NCI-H345 treated with DMSO at 0.1 percent for 48 hours (cell line): ENCODE results near the gene CEP83.
"Not testable (repeated sequence)": the region's sequence is repeated elsewhere in the genome, so short reads cannot be mapped to it uniquely, and the experiment has no call there.

Source experiments
- DNase-seq: peaks from one replicate; lab custom pipeline; 2025; ENCODE audit not compliant: unreplicated experiment; lab: John Stamatoyannopoulos, UW

CEP83 gene

GRCh38 chr12:94433744-94434143 lies 25.9 kb downstream of the CEP83 start:
- no peak for DNase-seq

- no peak for DNase-seq
These were observed 29.4 kb downstream of the CEP83 start for GRCh38 chr12:94430304-94430703.

- no peak for DNase-seq
These were observed 30.0 kb downstream of the CEP83 start for GRCh38 chr12:94429633-94430032.

GRCh38 chr12:94429191-94429590 lies 30.5 kb downstream of the CEP83 start:
- DNase-seq = no peak

- DNase-seq = peak; percentile 16
These were observed 31.9 kb downstream of the CEP83 start for GRCh38 chr12:94427501-94428381.

GRCh38 chr12:94426049-94426448 lies 33.6 kb downstream of the CEP83 start:
- no peak for DNase-seq

GRCh38 chr12:94424830-94425229 lies 34.8 kb downstream of the CEP83 start:
- DNase-seq = not testable (repeated sequence)

- no peak for DNase-seq
These were observed 37.6 kb downstream of the CEP83 start for GRCh38 chr12:94421868-94422740.

GRCh38 chr12:94418517-94418916 lies 41.1 kb downstream of the CEP83 start:
- no peak for DNase-seq

- no peak for DNase-seq
These were observed 43.1 kb downstream of the CEP83 start for GRCh38 chr12:94416613-94417012.

- no peak for DNase-seq
These were observed 44.6 kb downstream of the CEP83 start for GRCh38 chr12:94415066-94415465.

GRCh38 chr12:94405413-94406116 lies 54.1 kb downstream of the CEP83 start:
- DNase-seq = no peak

- no peak for DNase-seq
These were observed 54.8 kb downstream of the CEP83 start for GRCh38 chr12:94404854-94405253.

- no peak for DNase-seq
These were observed 58.3 kb downstream of the CEP83 start for GRCh38 chr12:94401326-94401725.

- not testable (repeated sequence) for DNase-seq
These were observed 61.0 kb downstream of the CEP83 start for GRCh38 chr12:94398685-94399084.

GRCh38 chr12:94397401-94397800 lies 62.3 kb downstream of the CEP83 start:
- DNase-seq = no peak

GRCh38 chr12:94396014-94396413 lies 63.7 kb downstream of the CEP83 start:
- DNase-seq = not testable (repeated sequence)

GRCh38 chr12:94390130-94390485 lies 69.6 kb downstream of the CEP83 start:
- no peak for DNase-seq

GRCh38 chr12:94389482-94390129 lies 70.1 kb downstream of the CEP83 start:
- DNase-seq = not testable (repeated sequence)

- no peak for DNase-seq
These were observed 73.2 kb downstream of the CEP83 start for GRCh38 chr12:94386422-94386821.

GRCh38 chr12:94384030-94384429 lies 75.6 kb downstream of the CEP83 start:
- no peak for DNase-seq
